A549 (cell line): ENCODE measurements around the gene CD79B. TPM values are rescaled to one million over a fixed set of nuclear protein-coding genes. Genes with fewer than 3 reads are reported as not detected.
"Not testable (repeated sequence)": the region's sequence is repeated elsewhere in the genome, so short reads cannot be mapped to it uniquely, and the experiment has no call there.

Source experiments
- ATAC-seq, 2 experiments: fragments of 200-7000 bp in 1 of 2; fragments of >200 bp in 1 of 2; cut with Nextera tagmentation in 1 of 2; cut with Tn5 transposase in 1 of 2; 3 replicates each; pipeline versions ENCODE4 v1.8.0 to v1.9.1; 2018 to 2020; ENCODE audit warnings: mild to moderate bottlenecking in 1 of 2, moderate library complexity in 1 of 2
- CTCF ChIA-PET: fragments of 300-600 bp; sonication (Branson Sonifier 250); formaldehyde crosslinking; extraction: SDS; loops from one replicate; lab custom pipeline; 2021; ENCODE audit warnings: antibody characterized with exemption, inconsistent platforms; lab: Yijun Ruan, JAX
- POLR2A ChIA-PET: fragments of 350-600 bp; formaldehyde crosslinking; extraction: SDS; loops from one replicate; lab custom pipeline; 2021; ENCODE audit warnings: antibody characterized with exemption, inconsistent platforms; lab: Yijun Ruan, JAX
- DNase-seq, 2 experiments: peaks; one replicate each; pipeline versions ENCODE4 v3.0.0 to v3.0.0-alpha.2; 2011 to 2016; ENCODE audit warnings: low read depth in 1 of 2, low spot score in 1 of 2
- FAIRE-seq: peaks from 2 replicates; lab custom pipeline; 2011; peaks lifted over from hg19 to GRCh38; lab: Jason Lieb, UNC
- H3K27ac ChIP-seq, 2 experiments: fragments of >200 bp; sonication (Bioruptor Twin); formaldehyde crosslinking; 3 replicates each; pipeline ENCODE4 v1.5.1; 2016 to 2017
- H3K4me1 ChIP-seq: fragments of >200 bp; sonication (Bioruptor Twin); formaldehyde crosslinking; 3 replicates; pipeline ENCODE4 v1.6.1; 2016
- H3K4me2 ChIP-seq: fragments of >200 bp; sonication (Bioruptor Twin); formaldehyde crosslinking; 3 replicates; pipeline ENCODE4 v1.6.1; 2016
- H3K4me3 ChIP-seq: fragments of >200 bp; sonication (Bioruptor Twin); formaldehyde crosslinking; 3 replicates; pipeline ENCODE4 v1.5.1; 2016
- H3K9me3 ChIP-seq: fragments of >200 bp; sonication (Bioruptor Twin); formaldehyde crosslinking; 3 replicates; pipeline ENCODE4 v1.6.1; 2016
- RAD21 ChIP-seq, 2 experiments: fragments of >200 bp in 1 of 2; sonication (Bioruptor Twin) in 1 of 2; formaldehyde crosslinking in 1 of 2; IDR thresholded peaks in 1 of 2; conservative IDR thresholded peaks in 1 of 2; 2 replicates in 1 of 2; 3 replicates in 1 of 2; pipeline ENCODE4 v1.6.1; 2012 to 2018; ENCODE audit warnings: inconsistent platforms in 1 of 2
- WGBS: methylation state at CpG from one replicate; pipeline ENCODE4 v1.1.6; 2017; ENCODE audit errors: missing lambda C conversion rate; 5-methylcytosine and 5-hydroxymethylcytosine counted together
- polyA plus RNA-seq, 4 experiments: library from polyadenylated mRNA; depleted of rRNA in 3 of 4; stranded (reverse); fragments of >200 nt; fragmentation: RNase III in 1 of 4; extraction: RNeasy Plus Mini Kit Qiagen cat#74134 plus additional on column Dnase treatment in 1 of 4; gene quantifications; 2 replicates in 3 of 4; 3 replicates in 1 of 4; pipeline ENCODE4 v1.2.3, GENCODE V29; 2011 to 2017
- TF ChIP-seq, protein P1 (sequence below): fragments of >200 bp; sonication (Bioruptor Twin); formaldehyde crosslinking; IDR thresholded peaks from 3 replicates; pipeline ENCODE4 v1.5.1; 2016

The CD79B gene
- polyA plus RNA-seq, 2 of the 4 experiments (the other 2 are of a cell fraction): 0.14 TPM; not detected in 1

DNA sequence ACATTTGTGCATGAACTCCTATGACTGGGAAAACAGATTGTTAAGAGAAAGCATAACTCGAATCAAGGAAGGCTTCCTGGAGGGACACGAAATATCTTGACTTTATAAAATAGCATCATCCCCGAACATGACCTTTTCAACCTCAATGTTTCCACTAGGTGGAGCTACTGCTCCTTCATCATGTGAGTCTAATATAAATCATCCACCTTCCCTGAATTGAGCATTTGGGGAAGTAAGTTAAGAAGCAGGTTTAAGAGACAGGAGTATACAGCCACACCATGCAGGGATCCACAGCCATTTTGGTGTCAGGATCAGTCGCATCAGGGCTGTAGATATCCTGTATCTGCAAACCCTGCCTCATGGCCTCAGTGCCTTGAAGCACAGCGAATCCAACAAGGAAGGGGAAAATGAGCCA lies 28.3 kb downstream of the CD79B start:
- TF ChIP-seq RAD21 (conservative IDR thresholded peaks at IDR 0.05 in 1 of 2, IDR thresholded peaks at IDR 0.05 in 1 of 2): peak in 1 of 2 experiments; percentile 37; a peak in 2 of 5 replicates
- TF ChIP-seq, protein P1, sequence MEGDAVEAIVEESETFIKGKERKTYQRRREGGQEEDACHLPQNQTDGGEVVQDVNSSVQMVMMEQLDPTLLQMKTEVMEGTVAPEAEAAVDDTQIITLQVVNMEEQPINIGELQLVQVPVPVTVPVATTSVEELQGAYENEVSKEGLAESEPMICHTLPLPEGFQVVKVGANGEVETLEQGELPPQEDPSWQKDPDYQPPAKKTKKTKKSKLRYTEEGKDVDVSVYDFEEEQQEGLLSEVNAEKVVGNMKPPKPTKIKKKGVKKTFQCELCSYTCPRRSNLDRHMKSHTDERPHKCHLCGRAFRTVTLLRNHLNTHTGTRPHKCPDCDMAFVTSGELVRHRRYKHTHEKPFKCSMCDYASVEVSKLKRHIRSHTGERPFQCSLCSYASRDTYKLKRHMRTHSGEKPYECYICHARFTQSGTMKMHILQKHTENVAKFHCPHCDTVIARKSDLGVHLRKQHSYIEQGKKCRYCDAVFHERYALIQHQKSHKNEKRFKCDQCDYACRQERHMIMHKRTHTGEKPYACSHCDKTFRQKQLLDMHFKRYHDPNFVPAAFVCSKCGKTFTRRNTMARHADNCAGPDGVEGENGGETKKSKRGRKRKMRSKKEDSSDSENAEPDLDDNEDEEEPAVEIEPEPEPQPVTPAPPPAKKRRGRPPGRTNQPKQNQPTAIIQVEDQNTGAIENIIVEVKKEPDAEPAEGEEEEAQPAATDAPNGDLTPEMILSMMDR: peak; percentile 59
- H3K9me3 ChIP-seq, H3K27ac ChIP-seq, H3K4me2 ChIP-seq, POLR2A ChIA-PET, H3K4me3 ChIP-seq, DNase-seq, H3K4me1 ChIP-seq, FAIRE-seq: not testable (repeated sequence)
- CTCF ChIA-PET: interaction anchor here (0.6 to 8.8 kb wide), 26 partner anchors 8 to 518 kb away, joined by 3 to 80 read pairs (median 4); partner anchors contain the start of genes CSHL1, GH1 and GH2
- WGBS: 23% methylated on average over 5 of the region's 5 CpGs
- ATAC-seq: peak; percentile 67 to 81

GRCh38 chr17:63901971-63902370 lies 30.2 kb downstream of the CD79B start:
- ATAC-seq, FAIRE-seq, H3K4me1 ChIP-seq, POLR2A ChIA-PET, H3K27ac ChIP-seq, H3K4me2 ChIP-seq, H3K9me3 ChIP-seq, DNase-seq, H3K4me3 ChIP-seq: not testable (repeated sequence)
- CTCF ChIA-PET: interaction anchor here (0.6 to 8.8 kb wide), 16 partner anchors 10 to 414 kb away, joined by 3 to 80 read pairs (median 7); partner anchors contain the start of genes CSHL1, GH1 and GH2
- WGBS: 66% methylated on average over 2 of the region's 2 CpGs

- POLR2A ChIA-PET, DNase-seq, H3K9me3 ChIP-seq, H3K27ac ChIP-seq, H3K4me3 ChIP-seq, H3K4me1 ChIP-seq, FAIRE-seq, H3K4me2 ChIP-seq: not testable (repeated sequence)
- 28% methylated on average over 3 of the region's 6 CpGs for WGBS
- ATAC-seq: peak in 1 of 2 experiments; percentile 41; a peak in 2 of 6 replicates
- CTCF ChIA-PET: interaction anchor here (0.8 to 2.8 kb wide), 6 partner anchors 10 to 235 kb away, joined by 4 to 25 read pairs (median 6); partner anchors contain the start of gene CSHL1
These were observed 33.0 kb downstream of the CD79B start for GRCh38 chr17:63898899-63899798.

DNA sequence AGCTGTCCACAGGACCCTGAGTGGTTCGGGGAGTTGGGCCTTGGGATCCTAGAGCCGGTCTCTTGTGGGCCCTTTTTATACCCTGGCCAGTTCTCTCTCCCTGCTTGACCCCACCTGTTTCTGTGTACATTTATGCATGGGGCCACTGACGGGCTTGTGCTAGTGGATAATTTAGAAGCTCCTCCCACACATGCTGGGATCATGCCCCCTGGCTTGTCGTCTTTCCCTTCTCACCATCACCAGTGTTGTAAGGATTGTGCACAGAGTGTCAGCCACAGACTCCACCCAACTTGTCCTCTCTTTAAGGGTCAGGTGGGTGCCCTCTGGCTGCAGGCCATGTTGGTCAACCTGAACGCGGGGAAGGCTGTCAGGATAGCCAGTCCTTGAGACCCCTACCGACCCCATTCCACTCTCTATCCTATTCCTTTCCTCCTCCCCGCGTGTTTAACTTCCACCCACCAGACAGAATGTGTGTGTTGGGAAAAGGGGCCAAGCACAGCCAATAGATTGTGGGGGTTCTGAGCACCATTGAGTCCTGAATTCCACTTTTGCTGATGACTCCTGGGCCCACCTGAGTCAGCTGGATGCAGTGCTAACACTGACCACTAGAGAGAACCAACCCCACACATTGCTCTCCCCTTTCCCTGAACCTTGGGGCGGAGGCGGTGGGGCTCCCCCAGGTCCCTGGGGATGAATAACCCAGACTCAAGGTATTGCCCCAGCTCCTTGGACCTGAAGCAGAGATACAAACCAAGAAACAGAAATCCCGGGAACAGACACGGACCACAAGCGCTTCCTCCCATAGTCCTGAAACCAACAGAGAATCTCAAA lies 35.4 kb downstream of the CD79B start, which contains the start of gene CSH1:
Gene CSH1, minus strand, starts transcription at position 51 of the 831 bp plus-strand sequence. CDS start 63 bp downstream, outside the sequence.
- H3K4me2 ChIP-seq, FAIRE-seq, H3K27ac ChIP-seq, H3K4me3 ChIP-seq, DNase-seq, POLR2A ChIA-PET, H3K9me3 ChIP-seq, H3K4me1 ChIP-seq: not testable (repeated sequence)
- 84% methylated on average over 12 of the region's 14 CpGs for WGBS
- peak in 1 of 2 experiments; percentile 70; a peak in 3 of 6 replicates for ATAC-seq
- CTCF ChIA-PET: interaction anchor here (0.9 to 2.8 kb wide), 2 partner anchors 14 to 22 kb away, joined by 3 to 25 read pairs; partner anchors contain the start of genes CSHL1 and GH1

GRCh38 chr17:63894821-63895220 lies 37.3 kb downstream of the CD79B start:
- FAIRE-seq, POLR2A ChIA-PET, H3K9me3 ChIP-seq, H3K4me1 ChIP-seq, H3K4me3 ChIP-seq, ATAC-seq, CTCF ChIA-PET, H3K4me2 ChIP-seq, H3K27ac ChIP-seq, DNase-seq: not testable (repeated sequence)
- 70% methylated on average over 8 of the region's 10 CpGs for WGBS

DNA sequence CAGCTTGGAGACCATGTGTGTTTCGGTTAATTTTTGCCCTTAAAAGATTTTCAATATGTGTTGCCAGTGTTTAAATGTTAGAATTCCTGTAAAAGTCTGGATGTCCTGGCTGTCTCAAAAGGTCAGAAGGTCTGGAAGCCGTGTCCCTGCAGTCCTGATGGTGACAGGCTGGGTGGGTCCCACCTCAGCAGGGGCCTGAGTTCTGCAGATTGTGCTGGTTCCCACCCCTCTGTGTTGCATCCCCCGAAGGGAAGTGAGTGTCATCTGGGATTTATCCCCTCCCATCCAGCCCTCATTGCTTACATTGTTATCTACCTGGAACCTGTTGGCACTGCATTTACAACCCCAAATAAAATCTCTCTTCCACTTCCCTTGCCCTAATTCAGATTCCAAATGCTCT lies 38.1 kb downstream of the CD79B start:
- ATAC-seq, FAIRE-seq, H3K4me3 ChIP-seq, POLR2A ChIA-PET, H3K27ac ChIP-seq, H3K4me1 ChIP-seq, H3K4me2 ChIP-seq, CTCF ChIA-PET, H3K9me3 ChIP-seq, DNase-seq: not testable (repeated sequence)
- 26% methylated on average over 3 of the region's 3 CpGs for WGBS
